ENCODE measurements around the gene USH1C. TPM values are rescaled to one million over a fixed set of nuclear protein-coding genes. Genes with fewer than 3 reads are reported as not detected.

The USH1C gene
- total RNA-seq, 1 donor from 2014 or later, result not detected

GRCh38 chr11:17513853-17514252 lies 30.4 kb downstream of the USH1C start:
- no peaks in the 10 kb centered on the region for H3K4me1 ChIP-seq
- TF ChIP-seq CTCF (IDR thresholded peaks at IDR 0.05), result no peak
- H3K4me3 ChIP-seq, result no peak overlapping the region
- H3K9me3 ChIP-seq, result no peaks in the 10 kb centered on the region
- H3K27me3 ChIP-seq, result no peaks in the 10 kb centered on the region
- H3K36me3 ChIP-seq, result no peaks in the 10 kb centered on the region
- H3K27ac ChIP-seq, result no peak overlapping the region
- intact Hi-C loops (cut with DNase I), result no loop called here
- ATAC-seq (no peak), DNase-seq (no peak)

GRCh38 chr11:17512101-17512500 lies 32.1 kb downstream of the USH1C start:
- no peak overlapping the region for H3K4me3 ChIP-seq
- no peak for TF ChIP-seq CTCF (IDR thresholded peaks at IDR 0.05)
- no peaks in the 10 kb centered on the region for H3K4me1 ChIP-seq

GRCh38 chr11:17511571-17511970 lies 32.6 kb downstream of the USH1C start:
- intact Hi-C loops (cut with DNase I), result no loop called here

More at GRCh38 chr11:17512101-17512500, 32.1 kb downstream of the USH1C start:
- ATAC-seq (no peak), DNase-seq (no peak)
- H3K27ac ChIP-seq, result no peak overlapping the region
- H3K27me3 ChIP-seq, result no peaks in the 10 kb centered on the region
- no peaks in the 10 kb centered on the region for H3K36me3 ChIP-seq
- intact Hi-C loops (cut with DNase I), result no loop called here
- no peaks in the 10 kb centered on the region for H3K9me3 ChIP-seq

GRCh38 chr11:17510507-17511206 lies 33.6 kb downstream of the USH1C start:
- no peaks in the 10 kb centered on the region for H3K27me3 ChIP-seq
- ATAC-seq (no peak), DNase-seq (no peak)
- no peak overlapping the region for H3K27ac ChIP-seq
- no peaks in the 10 kb centered on the region for H3K4me1 ChIP-seq
- intact Hi-C loops (cut with DNase I), result no loop called here
- H3K9me3 ChIP-seq, result no peaks in the 10 kb centered on the region
- H3K36me3 ChIP-seq, result no peaks in the 10 kb centered on the region
- no peak overlapping the region for H3K4me3 ChIP-seq
- TF ChIP-seq CTCF (IDR thresholded peaks at IDR 0.05), result no peak

More at GRCh38 chr11:17511571-17511970, 32.6 kb downstream of the USH1C start:
- H3K36me3 ChIP-seq, result no peaks in the 10 kb centered on the region
- no peaks in the 10 kb centered on the region for H3K27me3 ChIP-seq
- TF ChIP-seq CTCF (IDR thresholded peaks at IDR 0.05), result no peak
- H3K4me3 ChIP-seq, result no peak overlapping the region
- H3K9me3 ChIP-seq, result no peaks in the 10 kb centered on the region
- ATAC-seq, result no peak
- no peak for DNase-seq
- no peak overlapping the region for H3K27ac ChIP-seq
- no peaks in the 10 kb centered on the region for H3K4me1 ChIP-seq

GRCh38 chr11:17508791-17509190 lies 35.4 kb downstream of the USH1C start:
- intact Hi-C loops (cut with DNase I), result no loop called here
- ATAC-seq, result no peak

More at GRCh38 chr11:17508791-17509190, 35.4 kb downstream of the USH1C start:
- no peak overlapping the region for H3K4me3 ChIP-seq
- H3K4me1 ChIP-seq, result no peaks in the 10 kb centered on the region
- DNase-seq, result no peak
- H3K27me3 ChIP-seq, result no peaks in the 10 kb centered on the region
- no peak overlapping the region for H3K27ac ChIP-seq
- no peaks in the 10 kb centered on the region for H3K36me3 ChIP-seq
- TF ChIP-seq CTCF (IDR thresholded peaks at IDR 0.05), result no peak
- H3K9me3 ChIP-seq, result no peaks in the 10 kb centered on the region
